ENCODE results near the gene NIM1K.
"Not testable (repeated sequence)": the region's sequence is repeated elsewhere in the genome, so short reads cannot be mapped to it uniquely, and the experiment has no call there.

The NIM1K gene

DNA sequence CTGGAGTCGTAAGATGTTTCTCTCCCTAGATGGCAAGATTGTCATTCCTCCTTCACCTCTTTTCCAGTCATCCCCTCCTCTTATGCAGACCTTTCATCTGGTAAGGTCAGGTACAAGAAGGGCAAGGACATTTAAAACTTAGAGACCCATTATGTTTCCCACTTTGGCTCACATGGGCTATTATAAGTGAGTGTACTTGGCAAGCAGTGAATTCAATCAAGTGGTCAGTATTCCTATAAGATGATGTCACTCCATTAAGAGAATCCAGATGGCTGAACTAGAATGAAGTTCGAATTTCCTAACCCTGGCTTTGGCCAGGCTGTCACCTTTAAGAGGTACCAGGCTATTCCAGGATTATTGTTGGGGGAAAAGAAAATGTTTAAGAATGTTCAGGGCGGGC, 39.1 kb upstream of the NIM1K start:
- DNase-seq (ENCODE audit: low read depth), result no peak
- no peak overlapping the region for H3K4me3 ChIP-seq (ENCODE audit: low read depth, low read length)
- TF ChIP-seq, protein P1, sequence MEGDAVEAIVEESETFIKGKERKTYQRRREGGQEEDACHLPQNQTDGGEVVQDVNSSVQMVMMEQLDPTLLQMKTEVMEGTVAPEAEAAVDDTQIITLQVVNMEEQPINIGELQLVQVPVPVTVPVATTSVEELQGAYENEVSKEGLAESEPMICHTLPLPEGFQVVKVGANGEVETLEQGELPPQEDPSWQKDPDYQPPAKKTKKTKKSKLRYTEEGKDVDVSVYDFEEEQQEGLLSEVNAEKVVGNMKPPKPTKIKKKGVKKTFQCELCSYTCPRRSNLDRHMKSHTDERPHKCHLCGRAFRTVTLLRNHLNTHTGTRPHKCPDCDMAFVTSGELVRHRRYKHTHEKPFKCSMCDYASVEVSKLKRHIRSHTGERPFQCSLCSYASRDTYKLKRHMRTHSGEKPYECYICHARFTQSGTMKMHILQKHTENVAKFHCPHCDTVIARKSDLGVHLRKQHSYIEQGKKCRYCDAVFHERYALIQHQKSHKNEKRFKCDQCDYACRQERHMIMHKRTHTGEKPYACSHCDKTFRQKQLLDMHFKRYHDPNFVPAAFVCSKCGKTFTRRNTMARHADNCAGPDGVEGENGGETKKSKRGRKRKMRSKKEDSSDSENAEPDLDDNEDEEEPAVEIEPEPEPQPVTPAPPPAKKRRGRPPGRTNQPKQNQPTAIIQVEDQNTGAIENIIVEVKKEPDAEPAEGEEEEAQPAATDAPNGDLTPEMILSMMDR (IDR thresholded peaks at IDR 0.05; ENCODE audit: low read depth, low read length, missing control alignments), result no peak

DNA sequence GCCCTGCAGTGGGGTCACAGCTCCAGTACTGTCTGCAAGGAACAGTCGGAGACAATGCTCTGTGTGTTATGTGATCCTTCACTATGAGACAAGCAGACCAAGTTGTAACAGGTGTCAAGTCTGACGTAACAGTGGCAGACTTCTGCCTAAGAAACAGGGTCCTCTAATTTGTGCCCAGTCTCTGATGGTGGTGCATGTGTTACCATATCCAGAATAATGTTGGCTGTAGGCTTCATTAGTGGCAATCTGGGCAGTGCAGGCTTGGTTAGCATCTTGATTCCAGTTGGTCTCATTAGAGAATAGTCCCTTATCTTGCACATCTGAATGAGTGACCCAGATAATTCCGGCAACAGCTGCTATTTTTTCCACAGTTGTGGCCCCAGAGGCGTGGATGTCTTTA, 37.6 kb upstream of the NIM1K start:
- no peak for DNase-seq (ENCODE audit: low read depth)
- TF ChIP-seq, protein P1 (IDR thresholded peaks at IDR 0.05; ENCODE audit: low read depth, low read length, missing control alignments), result no peak
- no peak overlapping the region for H3K4me3 ChIP-seq (ENCODE audit: low read depth, low read length)

DNA sequence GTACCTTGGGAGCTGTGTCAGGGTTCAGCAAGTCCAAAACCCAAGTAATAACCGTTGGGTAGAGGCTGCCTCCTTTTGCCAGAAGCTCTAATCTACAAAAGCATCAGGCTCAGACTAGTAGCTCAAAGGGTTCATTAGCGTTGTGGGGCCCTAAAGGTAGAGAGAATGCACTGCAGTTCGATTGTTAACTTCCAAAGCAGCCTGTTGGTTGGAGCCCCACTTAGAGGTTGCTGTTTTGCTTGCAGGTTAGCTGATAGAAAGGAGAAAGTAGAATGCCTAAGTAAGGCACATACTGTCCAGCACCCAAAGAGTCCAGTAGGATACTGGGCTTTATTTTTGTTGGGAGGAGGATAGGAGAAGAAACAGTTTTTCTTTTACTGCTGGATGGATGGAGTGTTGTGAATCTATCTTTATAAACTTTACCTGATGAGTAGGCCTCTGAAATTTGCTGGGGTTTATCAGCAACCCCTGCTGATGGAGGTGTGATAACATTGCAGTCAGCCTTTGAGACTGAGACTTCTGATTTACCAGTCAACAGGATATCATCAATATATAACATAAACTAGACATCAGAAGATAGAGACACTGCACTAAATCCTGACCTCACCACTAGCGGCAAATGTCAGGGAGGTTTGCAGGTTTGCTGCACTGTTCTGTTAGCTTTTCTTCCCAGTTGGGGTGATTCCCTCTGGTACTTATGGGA, 36.5 kb upstream of the NIM1K start:
- TF ChIP-seq, protein P1 (IDR thresholded peaks at IDR 0.05; ENCODE audit: low read depth, low read length, missing control alignments), result no peak
- H3K4me3 ChIP-seq (ENCODE audit: low read depth, low read length), result no peak overlapping the region
- no peak for DNase-seq (ENCODE audit: low read depth)

DNA sequence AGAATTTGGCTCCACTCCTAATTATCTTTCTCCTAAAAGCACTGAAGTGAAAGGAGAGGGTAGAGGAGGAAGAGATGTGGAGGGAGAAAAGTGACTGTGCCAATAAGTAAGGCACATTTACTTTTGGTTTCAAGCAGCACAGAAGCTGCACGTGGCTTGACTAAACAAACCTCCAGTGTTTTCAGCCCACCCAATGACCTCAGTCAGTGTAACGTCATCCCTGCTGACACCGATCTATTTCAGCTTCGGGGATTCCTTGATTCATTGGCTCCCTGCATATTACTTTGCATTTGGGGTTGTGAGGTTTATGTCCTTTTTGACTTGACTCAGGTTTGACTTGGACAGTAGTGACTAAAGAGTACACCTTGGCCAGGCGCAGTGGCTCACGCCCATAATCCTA, 35.6 kb upstream of the NIM1K start:
- no peak for DNase-seq (ENCODE audit: low read depth)
- H3K4me3 ChIP-seq (ENCODE audit: low read depth, low read length), result no peak overlapping the region
- TF ChIP-seq, protein P1 (IDR thresholded peaks at IDR 0.05; ENCODE audit: low read depth, low read length, missing control alignments), result no peak

DNA sequence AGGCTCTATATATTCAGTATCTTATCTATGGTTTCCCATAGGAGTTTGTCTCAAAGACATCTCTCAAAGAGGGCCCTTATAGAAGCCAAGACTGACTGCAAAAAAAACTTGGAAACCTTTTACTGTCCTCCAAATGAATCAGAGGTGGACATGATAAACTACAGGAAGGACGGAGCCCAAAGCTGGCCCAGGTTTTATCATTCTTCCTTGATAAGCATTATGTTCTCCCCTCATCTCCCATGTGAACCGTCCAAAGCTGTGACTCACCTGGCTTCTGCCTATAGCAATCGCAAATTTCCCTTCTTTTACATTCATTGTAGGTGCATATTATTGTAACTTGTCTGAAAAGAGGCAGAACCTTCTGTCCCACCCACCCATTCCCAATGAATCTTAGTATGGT, 35.0 kb upstream of the NIM1K start:
- H3K4me3 ChIP-seq (ENCODE audit: low read depth, low read length), result no peak overlapping the region
- no peak for DNase-seq (ENCODE audit: low read depth)
- TF ChIP-seq, protein P1 (IDR thresholded peaks at IDR 0.05; ENCODE audit: low read depth, low read length, missing control alignments), result no peak

DNA sequence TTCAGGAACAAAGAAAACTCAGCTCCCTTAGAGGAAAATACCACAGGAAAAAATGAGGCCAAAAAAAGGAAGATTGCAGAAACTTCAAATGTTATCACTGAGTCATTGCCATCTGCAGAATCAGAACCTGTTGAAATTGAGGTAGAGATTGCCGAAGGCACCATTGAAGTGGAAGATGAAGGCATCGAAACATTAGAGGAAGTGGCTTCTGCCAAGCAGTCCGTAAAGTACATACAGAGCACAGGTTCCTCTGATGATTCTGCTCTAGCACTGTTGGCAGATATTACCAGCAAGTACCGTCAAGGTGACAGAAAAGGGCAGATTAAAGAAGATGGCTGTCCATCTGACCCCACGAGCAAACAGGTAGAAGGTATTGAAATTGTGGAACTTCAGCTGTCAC, 30.8 kb upstream of the NIM1K start:
- DNase-seq (ENCODE audit: low read depth), result no peak
- TF ChIP-seq, protein P1 (IDR thresholded peaks at IDR 0.05; ENCODE audit: low read depth, low read length, missing control alignments), result no peak
- no peak overlapping the region for H3K4me3 ChIP-seq (ENCODE audit: low read depth, low read length)

DNA sequence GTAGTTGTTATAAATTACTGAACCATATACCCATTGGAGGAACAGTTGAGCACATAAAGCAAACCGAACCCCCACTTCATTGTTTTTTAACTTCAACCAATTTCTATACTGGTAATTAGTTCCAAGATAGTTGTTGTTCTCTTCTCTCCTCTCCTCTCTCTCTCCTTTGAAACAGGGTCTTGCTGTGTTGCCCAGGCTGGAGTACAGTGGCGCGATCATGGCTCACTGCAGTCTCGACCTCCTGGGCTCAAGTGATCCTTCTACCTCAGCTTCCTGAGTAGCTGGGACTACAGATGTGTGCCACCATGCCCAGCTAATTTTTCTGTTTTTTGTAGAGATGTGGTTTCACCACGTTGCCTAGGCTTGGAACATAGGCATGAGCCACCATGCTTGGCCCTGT, 27.2 kb upstream of the NIM1K start:
- DNase-seq (ENCODE audit: low read depth), result not testable (repeated sequence)

More for the DNA sequence above, 27.2 kb upstream of the NIM1K start:
- not testable (repeated sequence) for H3K4me3 ChIP-seq (ENCODE audit: low read depth, low read length)
